Superior temporal gyrus (tissue), 1 donor: ENCODE data around the gene RECK.
"Not testable (repeated sequence)": the region's sequence is repeated elsewhere in the genome, so short reads cannot be mapped to it uniquely, and the experiment has no call there.

Experiments used
- DNase-seq: peaks from one replicate; pipeline ENCODE4 v3.0.0-alpha.2; 2016; ENCODE audit errors: extremely low spot score

Gene RECK

DNA sequence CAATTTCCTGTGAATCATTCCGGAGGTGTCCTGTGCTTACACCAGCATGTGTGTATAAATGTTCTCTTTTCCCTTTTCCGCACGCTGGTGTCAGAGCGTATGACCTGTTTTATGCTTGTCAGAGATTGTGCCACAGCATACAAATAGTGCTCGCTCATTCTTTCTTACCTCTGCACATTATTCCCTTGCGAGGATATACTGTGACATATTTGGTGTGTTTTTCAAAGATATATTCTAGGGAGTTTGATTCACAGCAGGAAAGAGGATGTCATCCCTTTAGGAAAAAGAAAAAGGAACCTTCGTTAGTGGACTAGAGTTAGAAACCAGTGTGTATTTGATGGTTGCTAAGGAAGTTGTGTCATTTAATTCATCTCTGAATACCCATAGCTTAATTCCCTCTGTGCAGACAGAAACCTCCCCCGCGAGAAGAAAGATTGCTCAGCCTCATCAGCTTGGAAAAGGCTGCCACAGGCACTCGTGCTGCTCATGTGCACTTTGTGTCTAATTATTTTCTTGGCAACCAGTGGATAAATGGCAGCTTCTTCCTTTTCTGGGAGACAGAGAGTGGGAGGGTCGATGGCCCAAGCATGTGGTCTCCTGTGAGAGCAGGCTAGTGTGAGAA lies 117.7 kb downstream of the RECK start:
- DNase-seq = peak; percentile 80

DNA sequence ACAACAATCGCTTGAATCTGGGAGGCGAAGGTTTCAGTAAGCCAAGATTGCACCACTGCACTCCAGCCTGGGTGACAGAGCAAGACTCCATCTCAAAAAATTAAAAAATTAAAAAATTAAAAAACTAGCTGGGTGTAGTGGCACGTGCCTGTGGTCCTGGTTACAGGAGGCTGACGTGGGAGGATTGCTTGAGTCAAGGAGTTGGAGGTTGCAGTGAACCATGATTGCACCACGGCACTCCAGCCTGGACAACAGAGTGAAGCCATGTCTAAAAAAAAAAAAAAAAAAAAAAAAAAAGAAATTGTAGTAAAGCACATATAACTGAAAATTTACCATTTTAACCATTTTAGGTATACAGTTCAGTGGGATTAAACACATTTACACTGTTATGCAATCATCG lies 119.4 kb downstream of the RECK start:
- DNase-seq = no peak

DNA sequence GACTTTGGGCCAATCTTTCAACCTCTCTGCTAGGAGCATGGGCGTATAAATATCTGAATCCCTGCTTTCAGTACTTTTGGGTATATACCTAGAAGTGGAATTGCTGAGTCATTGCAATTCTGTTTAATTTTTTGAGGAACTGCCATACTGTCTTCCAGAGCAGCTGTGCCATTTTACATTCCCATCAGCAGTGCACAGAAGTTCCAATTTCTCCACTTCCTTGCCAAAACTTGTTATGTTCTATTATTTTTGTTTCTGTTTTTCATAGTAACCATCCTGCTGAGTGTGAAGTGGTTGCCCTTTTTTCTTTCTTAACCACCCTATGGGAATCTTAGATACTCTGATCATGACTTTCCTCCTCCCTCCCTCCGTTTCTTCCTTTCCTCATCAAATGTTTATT lies 121.4 kb downstream of the RECK start:
- no peak for DNase-seq

DNA sequence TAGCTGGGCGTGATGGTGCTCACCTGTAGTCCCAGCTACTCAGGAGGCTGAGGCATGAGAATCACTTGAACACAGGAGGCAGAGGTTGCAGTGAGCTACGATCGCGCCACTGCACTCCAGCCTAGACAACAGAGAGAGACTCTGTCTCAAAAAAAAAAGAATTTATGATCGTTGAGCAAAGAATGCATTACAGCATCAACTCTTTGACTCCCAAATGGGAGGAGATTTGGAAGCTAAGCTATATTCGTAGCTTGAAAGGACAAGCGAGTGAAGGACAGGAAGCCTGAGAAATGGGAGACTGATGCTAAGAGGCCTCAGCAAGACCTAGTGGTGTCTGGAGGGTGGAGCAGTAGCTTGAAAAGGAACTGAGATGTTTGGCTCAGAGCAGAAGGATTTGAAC lies 122.2 kb downstream of the RECK start:
- DNase-seq = no peak

DNA sequence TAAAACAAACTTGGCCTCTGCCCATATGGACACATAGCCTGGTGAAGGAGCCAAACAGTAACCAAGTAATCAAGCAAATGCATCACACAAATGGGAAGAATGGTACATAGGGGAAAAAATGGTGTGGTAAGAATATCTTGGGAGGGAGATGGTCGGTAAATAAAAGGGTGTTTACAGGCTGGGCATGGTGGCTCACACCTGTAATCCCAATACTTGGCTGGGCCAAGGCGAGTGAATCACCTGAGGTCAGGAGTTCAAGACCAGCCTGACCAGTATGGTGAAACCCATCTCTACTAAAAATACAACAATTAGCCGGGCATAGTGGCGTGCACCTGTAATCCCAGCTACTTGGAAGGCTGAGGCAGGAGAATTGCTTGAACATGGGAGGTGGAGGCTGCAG lies 122.8 kb downstream of the RECK start:
- DNase-seq = not testable (repeated sequence)

DNA sequence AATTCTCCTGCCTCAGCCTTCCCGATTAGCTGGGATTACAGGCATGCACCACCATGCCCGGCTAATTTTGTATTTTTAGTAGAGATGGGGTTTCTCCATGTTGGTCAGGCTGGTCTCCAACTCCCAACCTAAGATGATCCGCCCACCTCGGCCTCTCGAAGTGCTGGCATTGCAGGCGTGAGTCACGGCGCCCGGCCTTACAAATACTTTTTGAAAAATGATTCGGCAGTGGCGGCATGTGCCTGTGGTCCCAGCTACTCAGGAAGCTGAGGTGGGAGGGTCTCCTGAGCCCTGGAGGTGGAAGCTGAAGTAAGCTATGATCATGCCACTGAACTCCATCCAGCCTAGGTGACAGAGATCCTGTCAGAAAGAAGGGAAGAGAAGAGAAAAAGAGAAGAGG lies 123.4 kb downstream of the RECK start:
- not testable (repeated sequence) for DNase-seq

DNA sequence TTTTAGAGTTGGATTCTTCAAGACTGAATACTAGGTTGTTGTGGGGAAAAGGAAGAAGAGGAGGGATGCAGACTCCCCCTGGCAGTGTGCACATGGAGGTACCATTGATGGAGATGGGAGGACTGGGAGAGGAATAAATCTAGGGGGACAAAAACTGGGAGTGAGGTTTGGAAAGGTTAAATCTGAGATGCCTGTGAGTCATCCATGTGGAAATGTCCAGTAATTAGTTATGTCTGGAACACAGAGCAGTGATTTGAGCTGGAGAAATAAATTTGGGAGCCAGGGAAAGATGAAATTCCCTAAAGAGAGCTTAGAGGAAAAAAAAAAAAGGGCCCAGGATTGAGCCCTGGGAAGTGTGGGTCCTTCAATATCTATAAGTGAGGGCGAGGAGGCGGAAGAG lies 124.5 kb downstream of the RECK start:
- DNase-seq = no peak

DNA sequence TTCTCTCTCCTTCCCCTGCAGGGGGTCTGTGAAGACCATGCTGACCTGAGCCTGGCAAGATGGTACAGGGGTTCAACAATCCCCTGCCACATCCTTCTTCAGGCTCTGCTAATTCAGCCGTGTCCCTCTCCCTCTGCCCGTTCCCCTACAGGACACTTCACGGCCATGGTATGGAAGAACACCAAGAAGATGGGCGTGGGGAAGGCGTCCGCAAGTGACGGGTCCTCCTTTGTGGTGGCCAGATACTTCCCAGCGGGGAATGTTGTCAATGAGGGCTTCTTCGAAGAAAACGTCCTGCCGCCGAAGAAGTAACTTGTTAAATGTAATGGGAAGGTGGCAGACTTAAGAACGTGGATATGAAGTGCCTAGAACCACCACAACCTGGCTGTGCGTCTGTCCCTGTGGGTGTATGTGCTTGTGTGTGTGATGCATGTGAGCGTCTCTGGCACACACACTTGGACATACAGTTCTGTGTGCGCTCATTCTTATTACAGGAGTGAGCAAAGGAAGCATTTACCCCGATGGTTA lies 125.6 kb downstream of the RECK start:
- no peak for DNase-seq

DNA sequence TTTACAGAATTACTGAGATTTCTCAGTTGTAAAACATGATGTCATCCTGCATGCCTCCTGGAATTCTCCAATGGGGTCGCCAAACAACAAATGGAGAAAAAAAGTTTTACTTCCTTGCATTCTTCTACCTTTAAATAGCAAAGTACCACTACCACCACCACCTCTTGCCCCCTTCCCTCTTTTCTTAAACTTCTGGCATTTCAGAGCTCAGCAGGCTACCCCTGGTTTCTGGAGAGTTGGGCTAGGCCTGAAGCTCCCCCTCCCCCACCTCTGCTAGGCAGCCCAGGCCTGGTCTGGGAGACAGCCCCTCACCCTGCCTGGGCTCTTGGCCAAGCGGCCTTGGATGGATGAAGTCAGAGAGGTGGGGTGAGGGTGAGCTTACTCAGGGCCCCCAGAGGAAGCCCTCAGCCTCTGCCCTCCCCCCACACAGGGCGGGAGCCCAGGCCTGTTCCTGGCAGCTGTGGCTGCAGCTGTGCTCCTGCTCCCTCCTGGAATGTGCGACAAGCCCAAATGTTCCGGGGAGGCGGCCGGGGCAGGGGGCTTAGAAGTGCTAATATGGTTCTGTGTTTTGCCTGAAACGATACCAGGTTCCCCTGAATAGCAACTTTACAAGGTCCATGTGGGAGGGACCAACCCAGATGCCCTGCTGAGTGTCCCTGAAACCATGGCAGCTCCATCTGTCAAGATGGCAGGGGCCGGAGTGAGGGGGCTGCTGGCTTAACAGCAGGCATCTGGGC lies 126.5 kb downstream of the RECK start:
- no peak for DNase-seq

DNA sequence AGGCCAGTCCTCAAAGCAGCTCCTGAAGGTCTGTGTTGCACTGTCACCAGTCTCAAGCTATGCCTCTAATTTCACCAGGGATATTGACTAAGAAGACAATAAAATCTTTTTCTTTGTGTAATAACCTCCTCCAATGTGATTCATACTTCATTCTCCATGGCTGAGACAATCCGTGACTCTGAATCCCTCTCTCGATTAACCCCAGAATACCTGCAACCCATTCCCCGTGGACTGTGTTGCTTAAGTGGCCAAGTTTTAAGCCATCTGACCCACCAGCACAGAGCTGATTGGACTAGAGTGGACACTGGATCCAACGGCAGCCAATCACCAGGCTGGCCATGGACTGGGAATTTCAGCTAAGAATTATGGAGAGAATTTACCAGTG lies 127.1 kb downstream of the RECK start:
- DNase-seq = no peak

DNA sequence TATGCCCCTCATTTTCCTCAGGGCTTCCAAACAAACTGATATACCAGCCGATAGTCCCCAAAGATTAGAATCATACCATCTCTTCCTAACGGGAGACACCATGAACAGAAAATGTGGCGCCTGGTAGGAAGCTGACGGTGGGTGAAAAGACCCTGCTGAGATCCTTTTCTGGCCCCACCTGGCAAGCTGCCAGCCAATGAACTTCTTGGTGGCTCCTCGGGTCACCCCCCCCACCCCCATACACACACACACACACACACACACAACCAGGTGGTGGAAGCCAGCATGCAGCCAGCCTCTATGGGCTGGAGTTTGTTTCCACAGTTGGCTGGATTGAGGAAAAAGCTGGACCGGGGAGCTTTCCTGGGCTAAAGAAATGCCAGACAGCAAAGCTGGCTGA lies 127.7 kb downstream of the RECK start:
- DNase-seq = no peak

DNA sequence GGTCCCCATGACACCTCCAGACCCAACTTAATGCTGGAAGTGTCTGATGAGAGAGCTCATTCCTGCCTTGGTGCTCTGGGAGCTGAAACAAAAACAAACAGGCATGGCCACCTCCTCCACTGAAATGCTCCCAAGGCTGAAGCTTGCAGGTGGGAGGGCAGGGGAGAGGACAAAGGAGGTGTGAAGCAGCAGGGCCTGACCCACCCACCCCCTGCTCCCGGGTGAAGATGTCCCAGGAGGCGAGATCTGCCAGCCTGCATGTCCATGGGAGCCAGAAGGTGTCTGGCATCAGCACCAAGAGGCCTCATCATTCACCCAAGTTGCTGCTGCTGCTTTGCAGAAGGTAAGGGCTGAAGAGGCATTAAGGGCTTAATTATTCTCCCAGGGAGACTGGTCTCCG lies 128.3 kb downstream of the RECK start:
- no peak for DNase-seq

DNA sequence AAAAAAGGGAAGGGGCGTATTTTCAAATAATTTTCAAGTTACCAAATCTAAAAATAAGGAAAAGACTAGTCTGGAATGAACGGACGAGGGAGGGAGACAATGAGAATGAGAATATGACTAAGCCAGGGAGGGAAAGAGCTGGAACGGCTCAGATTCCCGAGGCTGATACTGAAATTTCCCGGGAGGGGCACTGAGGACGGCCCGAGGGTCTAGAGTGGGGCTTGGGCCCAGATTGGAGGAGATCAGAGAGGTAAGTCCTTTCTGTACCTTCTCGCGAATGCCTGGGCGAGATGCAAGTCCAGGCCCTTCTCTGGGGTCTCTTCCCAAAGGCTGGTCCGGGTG lies 129.1 kb downstream of the RECK start:
- DNase-seq = peak; percentile 30

DNA sequence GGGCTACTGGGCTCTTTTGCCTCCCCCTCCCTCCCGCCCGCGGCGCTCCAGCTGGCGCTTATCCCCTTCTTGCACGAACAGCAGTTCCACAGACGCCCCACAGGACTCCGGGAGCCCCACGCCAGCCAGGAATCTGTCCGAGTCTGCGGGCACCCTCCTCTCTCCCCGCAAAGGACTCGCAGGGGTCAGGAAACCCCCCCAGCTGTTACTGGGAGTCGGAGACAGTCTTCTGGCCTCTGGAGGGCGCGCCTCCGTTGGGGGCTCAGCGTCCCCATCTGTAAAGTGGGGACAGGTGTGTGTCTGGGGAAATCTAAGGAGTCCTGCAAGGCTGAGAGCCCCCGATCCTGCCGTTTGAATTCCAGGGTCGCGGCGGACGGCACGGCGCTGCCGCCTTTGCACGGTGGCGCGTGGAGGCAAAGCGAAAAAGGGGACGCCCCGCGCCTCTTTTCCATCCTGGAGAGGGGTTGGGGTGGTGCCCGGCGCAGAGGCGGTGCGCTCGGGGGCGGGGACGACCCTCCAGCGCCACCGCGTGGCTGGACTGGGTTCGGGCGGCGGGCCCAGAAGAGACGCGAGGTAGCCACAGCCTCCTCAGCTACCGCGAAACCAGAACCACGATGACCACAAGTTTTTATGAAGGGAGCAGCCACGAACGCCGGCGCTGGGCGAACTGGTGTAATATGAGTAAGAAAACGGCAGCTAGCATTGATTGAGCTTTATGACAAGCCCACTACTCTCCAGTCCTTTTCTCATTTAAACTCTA lies 129.6 kb downstream of the RECK start:
- peak; percentile 82 for DNase-seq

DNA sequence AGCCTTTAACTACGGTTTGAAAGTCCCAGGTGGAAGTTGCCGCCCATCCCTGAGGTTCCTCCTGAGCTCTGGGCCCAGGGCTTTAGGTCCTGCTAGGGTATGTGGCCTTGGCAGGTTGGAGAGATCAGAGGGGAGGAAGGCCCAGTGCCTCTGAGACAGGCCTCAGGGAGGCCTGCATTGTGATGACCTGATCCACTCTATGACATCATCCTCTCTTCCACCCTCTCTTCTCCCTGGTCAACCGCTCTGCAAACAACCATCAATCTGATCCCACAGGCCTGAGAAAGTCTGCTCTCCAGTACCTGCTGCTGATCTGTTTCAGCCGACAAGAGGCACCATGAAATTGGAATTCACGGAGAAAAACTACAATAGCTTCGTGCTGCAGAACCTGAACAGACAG lies 132.5 kb downstream of the RECK start, which contains the start of gene CCIN:
CCIN (plus strand) TSS at position 223 of the 400 bp plus-strand sequence; CDS start at position 338, 115 bp downstream.
- no peak for DNase-seq

DNA sequence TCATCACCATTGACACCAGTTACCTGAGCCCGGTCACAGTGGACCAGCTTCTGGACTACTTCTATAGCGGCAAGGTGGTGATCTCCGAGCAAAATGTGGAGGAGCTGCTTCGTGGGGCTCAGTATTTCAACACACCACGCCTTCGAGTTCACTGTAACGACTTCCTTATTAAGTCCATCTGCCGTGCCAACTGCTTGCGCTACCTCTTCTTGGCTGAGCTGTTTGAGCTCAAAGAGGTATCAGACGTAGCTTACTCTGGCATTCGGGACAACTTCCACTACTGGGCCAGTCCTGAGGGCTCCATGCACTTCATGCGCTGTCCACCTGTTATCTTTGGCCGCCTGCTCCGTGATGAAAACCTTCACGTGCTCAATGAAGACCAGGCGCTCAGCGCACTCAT lies 133.0 kb downstream of the RECK start:
- no peak for DNase-seq

DNA sequence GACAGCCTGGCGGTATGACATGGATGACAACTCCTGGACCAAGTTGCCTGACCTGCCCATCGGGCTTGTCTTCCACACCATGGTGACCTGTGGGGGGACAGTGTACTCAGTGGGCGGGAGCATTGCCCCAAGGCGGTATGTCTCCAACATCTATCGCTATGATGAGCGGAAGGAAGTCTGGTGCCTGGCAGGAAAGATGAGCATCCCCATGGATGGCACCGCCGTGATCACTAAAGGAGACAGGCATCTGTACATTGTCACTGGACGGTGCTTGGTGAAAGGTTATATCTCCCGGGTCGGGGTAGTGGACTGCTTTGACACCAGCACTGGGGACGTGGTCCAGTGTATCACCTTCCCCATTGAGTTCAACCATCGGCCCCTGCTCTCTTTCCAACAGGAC lies 133.8 kb downstream of the RECK start:
- DNase-seq = no peak

DNA sequence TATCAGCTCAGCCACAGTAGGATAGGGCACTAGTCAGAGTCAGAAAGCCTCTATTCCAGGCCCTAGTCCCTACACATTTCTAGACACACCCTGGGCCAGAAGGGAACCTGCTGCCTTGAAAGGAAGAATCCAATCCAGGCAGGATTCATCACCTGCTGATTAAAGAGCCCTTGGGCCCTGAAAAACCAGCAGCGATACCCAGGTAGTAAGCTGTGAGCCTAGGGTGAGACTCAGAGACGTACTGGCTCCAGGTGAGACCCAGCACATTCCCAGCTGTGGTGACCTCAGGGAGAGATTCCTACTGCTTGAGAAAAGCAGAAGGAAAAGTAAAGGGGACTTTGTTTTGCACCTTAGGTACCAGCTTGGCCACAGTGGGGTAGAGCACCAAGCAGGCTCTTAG lies 137.1 kb downstream of the RECK start:
- DNase-seq = no peak
